Suppressor macrophage treated with lipopolysaccharide for 1 hour (primary cell): ENCODE measurements around the gene MRPS17.
"Not testable (repeated sequence)": the region's sequence is repeated elsewhere in the genome, so short reads cannot be mapped to it uniquely, and the experiment has no call there.

Experiments used
- DNase-seq, 3 donors: peaks; one replicate each; pipeline ENCODE4 v3.0.0-alpha.2; 2020 to 2022

The MRPS17 gene

DNA sequence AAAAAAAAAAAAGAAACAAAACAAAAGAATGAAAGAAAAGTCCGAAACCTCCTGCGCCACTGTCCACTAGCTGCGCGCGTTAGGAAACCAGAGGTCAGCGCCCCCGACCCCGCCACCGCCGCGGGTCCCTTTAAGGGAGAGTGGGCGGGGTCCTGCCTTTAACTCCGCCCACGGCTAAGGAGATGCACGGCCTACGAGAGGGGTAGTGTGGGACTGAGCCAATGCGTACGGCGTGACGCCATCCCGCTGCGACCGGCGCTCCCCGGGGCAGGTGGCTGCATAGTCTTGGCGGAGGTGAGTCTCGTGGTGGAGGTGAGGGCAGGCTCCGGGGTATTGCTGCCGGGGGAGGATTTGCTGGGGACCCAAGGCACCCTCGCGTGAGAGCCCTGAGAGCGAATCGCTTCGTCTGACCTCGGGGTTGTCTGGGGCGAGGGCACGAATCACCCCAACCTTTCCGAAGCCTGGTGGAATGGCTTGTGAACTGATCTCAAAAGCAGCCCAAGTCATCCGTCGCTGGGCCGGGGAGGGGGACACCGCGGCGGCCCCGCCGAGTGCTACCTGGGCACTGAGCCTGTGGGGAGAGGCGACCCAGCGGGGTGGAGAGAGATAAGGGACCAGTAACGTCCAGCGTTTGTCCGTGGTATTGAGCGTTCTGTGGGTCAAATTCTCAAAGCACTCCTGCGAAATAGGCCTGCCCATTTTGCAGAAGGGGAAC is at the start of gene MRPS17:
Gene MRPS17, plus strand, starts transcription at position 241 of the 715 bp plus-strand sequence. CDS start 1,319 bp downstream, outside the sequence.
- DNase-seq, result peak; percentile 94 to 95 (median 94)

DNA sequence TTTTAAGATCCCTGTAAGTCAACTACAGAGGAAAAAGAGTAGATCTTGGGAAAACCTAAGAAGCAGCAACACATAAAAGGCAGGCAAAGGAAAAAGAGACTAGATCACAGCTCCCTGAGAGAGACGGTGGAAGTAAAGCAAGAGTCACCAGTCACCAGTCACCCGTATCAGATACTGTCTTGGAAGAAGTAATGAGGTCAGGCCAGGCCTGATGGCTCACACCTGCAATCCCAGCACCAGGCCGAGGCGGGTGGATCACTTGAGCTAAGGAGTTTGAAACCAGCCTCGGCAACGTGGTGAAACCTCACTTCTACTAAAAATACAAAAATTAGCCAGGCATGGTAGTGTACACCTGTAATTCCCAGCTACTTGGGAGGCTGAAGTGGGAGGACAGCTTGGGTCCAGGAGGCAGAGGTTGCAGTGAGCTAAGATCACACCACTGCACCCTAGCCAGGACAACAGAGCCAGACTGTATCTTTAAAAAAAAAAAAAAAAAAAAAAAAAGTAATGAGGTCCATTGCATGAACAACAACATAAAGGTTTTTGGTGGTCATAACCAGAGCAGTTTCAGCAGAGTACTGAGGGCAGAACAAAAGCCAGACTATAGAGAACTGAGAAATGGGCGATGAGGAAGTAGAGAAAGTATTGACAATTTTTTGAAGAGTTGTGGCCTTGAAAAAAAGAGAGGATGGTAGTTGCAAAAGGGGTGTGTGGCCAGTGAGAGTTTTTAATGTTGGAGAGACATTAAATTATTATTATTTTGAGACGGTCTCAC is 47.5 kb upstream of the MRPS17 start:
- no peak for DNase-seq

DNA sequence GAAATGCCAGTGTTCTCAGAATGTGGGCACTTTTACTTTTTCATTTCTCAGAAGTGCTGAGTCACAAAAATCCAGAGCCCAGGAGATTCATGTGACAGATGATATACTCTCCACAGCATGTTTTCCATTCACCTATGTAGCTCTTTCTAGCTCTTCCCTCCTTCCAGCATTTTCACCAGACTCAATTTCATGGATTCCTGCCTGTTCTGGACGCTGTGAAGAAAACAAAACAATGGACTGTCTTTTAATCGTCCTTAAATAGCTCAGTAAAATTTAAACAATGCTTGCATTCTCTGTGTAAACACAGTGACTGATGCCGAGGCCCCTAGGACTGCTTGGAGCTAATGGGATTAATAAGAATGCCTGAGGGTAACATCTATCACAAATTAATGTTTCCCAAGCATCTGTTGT is 38.9 kb upstream of the MRPS17 start:
- no peak for DNase-seq

DNA sequence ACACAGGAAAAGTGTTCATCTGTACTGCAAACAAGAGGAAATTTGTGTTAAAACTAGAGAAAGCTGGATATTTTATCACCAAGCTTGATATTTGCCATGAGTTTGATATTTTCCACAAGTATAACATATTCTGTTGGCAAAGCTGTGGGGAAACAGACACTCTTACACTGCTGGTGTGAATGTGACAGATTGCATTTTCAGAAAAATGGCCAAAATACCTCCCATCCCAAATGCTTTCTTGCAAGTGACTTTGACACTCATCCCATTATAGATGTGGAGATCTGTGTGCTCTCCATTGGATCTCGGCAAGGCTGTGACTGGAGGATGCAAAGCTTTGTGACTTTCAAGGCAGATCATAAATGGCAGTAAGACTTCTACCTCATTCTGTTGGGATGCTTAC is 33.9 kb upstream of the MRPS17 start:
- DNase-seq, result no peak

DNA sequence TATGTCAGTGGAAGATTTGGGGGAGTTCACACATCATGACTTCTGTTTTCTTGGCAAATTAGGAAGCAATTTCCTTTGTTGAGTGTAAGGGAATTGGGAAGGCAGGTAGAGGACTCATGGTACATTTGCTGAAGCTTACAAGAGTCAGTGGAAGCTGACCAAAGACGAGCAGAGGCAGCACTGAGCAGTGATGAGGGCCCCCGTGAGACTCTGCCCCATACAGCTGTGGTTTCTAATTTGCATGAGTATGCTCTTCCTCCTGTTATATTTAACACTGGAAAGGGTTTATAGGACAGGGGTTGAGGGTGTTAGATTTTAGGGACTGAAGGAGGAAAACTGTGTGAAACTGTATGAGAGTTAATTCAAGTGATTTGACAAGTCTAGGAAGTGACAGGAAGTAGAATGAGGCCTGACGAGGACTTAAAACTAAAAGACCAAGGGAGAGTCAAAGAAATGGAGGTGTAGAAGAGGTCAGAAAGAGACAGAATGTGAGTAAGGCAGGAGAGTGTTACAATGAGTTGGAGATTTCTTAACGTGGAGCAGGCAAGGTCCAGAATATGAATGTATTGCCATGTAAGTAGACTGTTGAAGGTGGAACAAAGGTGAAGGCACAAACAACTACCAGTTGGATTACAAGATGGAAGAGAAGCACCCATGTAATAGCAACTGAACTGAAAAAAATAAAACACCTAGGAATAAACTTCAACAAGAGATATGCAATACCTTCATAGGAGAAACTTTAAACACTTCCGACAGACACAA is 23.5 kb upstream of the MRPS17 start:
- no peak for DNase-seq

DNA sequence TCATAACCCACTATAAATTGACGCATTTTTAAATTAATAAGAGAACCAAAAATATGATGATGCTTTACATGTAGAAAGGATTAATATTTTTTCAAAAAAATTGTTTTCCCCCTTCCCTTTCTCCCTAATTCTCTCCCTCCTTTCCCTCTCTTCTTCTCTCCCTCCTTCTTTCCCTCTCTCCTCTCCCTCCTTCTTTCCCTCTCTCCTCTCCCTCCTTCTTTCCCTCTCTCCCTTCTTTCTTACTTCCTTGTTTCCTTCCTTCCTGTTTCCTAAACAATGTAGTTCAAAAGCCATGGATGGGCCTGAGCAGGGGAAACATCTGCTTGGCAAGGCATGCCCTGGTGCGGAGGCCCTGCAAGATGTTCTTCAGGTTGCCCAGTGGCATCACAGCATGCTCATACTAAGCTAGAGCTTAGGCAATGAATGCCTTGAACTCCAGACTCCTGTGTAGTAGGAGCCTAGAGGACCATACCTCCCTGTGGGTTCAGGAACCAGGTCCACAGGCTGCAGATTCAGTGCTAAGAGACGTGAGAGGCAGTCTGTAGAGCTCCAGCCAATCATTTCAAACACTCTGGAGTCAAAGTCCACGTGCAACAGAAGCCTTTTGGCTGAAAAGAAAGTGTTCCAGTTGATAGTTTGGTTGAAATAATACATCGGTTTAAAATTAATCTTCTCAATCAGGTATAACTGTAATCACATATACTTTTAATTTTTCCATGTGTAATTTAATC is 20.1 kb upstream of the MRPS17 start:
- no peak for DNase-seq

DNA sequence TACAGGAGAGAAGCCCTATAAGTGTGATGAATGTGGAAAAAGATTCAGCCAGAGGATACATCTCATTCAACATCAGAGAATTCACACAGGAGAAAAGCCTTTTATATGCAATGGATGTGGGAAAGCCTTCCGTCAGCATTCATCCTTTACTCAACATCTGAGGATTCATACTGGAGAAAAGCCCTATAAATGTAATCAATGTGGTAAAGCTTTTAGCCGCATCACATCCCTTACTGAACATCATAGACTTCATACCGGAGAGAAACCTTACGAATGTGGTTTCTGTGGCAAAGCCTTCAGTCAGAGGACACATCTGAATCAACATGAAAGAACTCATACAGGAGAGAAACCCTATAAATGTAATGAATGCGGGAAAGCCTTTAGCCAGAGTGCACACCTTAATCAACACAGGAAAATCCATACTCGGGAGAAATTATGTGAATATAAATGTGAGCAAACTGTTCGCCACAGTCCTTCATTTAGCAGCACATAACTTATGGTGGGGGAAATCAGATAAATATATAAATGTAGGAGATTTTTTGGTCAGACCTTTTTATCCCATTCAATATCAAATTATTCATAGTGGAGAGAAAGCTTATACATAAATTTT is 12.1 kb upstream of the MRPS17 start:
- no peak for DNase-seq

DNA sequence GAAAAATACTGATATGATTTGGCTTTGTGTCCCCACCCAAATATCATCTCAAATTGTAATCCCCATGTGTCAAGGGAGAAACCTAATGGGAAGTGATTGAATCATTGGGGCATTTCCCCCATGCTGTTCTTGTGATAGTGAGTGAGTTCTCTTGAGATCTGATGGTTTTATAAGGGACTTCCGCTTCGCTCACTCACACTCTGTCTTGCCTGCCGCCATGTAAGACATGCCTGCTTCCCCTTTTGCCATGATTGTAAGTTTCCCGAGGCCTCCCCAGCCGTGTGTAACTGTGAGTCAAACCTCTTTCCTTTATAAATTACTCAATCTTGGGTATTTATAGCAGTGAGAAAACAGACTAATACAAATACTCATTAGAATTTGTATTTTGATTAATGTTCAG is 5.1 kb upstream of the MRPS17 start:
- DNase-seq, result peak; percentile 22 to 66 (median 45)

DNA sequence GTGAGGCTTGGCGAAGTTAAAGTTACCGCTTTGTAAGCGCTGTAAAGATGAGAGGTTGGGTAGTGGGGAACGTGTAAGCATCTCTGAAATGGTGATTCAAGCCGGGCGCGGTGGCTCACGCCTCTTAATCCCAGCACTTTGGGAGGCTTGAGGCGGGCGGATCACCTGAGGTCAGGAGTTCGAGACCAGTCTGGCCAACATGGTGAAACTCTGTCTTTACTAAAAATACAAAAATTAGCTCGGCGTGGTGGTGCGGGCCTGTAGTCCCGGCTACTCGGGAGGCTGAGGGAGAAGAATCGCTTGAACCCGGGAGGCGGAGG is 635 bp downstream of the MRPS17 start:
- DNase-seq, result not testable (repeated sequence)

DNA sequence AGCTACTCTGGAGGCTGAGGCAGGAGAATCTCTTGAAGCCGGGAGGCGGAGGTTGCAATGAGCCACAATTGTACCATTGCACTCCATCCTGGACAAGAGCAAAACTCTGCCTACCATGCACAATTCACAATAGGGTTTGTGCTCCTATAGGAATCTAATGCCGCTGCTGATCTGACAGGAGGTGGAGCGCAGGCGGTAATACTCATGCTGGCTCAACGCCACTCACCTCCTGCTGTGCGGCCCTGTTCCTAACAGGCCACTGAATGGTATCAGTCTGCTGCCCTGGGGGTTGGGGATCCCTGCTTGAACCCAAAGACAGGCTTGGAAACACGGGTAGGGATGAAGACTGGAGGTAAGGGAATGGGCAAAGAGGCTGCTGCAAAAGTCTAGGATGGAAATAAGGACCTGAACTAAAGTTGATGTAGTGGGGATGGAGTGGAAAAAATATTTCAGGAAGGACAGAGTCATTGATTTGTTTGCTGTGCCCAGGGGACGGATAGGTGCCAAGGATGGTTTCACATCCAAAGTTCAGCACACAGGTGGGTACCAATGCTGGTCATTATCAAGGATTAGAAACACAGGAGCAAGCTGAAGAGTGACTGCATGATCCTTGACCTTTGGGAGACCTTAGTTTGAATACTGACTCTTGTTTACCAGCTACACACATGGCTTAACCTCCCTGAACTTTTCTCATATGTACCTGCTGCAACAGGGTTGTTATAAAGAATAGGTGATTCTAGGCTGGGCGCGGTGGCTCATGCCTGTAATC is 2.2 kb downstream of the MRPS17 start:
- no peak for DNase-seq

DNA sequence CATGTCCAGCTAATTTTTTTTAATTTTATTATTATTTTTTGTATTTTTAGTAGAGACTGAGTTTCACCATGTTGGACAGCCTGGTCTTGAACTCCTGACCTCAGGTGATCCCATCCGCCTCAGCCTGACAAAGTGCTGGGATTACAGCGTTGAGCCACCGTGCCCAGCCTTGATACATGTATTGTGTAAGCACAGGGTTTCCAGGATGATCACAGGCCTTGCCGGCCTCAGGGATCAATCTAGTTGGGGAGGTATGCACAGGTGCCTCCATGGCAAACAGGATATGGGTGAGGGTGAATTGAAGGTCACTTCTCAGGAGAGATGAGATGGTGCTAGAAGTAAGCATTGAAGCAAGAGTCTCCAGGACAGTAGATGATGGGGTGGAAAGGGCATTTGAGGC is 5.5 kb downstream of the MRPS17 start:
- no peak for DNase-seq

DNA sequence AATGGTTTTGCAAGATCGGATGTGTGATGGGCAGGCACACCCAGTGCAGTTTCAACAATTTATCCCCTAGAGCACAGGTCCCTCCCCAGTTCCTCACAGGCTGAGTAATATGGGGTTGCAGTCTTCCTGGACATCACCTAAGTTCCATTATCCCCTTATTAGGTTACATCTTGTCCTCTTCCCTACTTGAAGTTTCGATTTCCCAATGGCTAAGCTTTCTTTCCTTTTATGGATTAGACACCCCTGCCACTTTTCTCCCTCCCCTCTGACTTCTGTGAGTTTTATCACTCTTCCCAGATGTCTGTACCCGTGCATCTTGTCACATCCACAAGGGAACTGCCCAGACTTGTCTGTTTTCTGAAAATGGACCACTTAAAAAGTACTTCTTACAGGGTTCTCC is 10.3 kb downstream of the MRPS17 start:
- no peak for DNase-seq

DNA sequence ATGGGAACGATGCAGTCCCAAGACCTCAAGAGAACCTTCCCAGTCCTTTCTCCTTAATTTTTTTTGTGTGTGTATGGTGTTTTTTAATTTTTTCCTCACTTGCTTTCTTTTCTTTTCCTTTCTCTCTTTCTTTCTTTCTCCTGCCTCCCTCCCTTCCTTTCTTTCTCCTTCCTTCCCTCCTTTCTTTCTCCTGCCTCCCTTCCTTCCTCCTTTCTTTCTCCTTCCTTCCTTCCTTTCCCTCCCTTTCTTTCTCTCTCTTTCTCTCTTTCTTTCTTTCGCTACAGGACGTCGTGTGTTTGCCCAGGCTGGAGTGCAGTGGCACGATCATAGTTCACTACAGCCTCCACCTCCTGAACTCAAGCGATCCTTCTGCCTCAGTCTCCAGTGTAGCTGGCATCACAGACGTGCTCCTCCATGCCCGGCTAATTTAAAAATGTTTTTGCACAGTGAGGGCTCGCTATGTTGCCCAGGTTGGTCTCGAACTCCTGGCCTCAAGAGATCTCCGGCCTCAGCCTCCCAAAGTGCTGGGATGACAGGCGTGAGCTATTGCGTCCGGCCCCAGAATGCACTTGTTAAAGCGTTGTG is 12.0 kb downstream of the MRPS17 start:
- DNase-seq, result no peak

DNA sequence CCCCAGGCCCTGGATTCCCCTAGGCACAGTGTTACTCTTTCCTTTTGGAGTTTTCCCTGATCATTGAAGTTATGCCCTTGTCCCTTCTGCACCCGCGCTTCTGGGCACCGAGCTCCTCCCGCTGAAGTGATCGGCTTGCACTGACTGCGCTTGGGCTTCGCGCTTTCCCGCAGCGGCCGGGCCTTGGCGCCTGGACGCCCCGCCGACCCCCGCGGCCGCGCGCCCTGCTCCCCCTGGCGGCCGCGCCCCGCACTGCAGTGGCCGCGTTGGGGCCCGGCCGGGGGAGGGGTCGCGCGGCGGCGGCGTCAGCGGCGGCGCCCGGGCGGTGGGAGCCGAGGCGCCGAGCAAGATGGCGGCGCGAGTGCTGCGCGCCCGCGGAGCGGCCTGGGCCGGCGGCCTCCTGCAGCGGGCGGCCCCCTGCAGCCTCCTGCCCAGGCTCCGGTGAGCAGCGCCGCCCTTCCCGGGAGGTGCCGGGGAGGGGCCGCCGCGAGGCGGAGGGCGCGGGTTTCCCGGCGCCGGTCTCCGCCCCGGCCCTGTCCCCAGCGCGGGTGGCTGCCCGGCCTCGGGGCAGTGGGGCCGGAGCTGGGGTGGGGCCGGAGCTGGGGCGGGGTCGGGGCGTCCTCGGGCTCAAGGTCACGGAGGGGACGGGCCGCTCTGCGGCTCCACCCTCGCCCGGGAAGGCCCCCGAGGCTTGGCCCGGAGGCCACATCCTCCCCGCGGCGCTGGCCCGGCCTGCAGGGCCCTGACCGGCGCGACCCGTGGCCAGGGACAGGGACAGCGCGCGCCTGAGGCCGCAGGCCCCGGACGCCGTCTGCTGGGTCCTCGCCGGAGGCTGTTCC is 12.8 kb downstream of the MRPS17 start, which contains the start of gene NIPSNAP2:
Gene NIPSNAP2, plus strand, starts transcription at position 325 of the 839 bp plus-strand sequence. Its CDS starts 25 bp downstream, at position 350.
- DNase-seq, result peak; percentile 92 to 98 (median 96)

DNA sequence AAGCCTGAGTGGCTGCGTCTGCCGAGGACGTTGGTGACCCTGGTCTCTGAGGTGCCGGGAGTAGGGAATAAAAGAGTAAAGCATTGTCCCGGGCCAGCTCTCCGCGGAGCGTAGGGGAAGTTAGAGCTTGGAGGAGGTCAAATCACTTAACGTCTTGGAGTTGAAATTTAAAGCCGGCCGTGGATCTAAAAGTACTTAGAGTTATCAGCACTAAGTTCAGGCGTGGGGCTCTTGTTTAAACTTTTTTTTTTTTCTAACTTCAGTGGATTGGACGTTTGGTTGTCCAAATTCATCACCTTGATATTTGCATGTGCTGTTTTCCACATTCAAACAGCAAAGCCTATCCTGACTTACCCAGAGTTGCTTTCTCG is 13.4 kb downstream of the MRPS17 start:
- DNase-seq, result no peak

DNA sequence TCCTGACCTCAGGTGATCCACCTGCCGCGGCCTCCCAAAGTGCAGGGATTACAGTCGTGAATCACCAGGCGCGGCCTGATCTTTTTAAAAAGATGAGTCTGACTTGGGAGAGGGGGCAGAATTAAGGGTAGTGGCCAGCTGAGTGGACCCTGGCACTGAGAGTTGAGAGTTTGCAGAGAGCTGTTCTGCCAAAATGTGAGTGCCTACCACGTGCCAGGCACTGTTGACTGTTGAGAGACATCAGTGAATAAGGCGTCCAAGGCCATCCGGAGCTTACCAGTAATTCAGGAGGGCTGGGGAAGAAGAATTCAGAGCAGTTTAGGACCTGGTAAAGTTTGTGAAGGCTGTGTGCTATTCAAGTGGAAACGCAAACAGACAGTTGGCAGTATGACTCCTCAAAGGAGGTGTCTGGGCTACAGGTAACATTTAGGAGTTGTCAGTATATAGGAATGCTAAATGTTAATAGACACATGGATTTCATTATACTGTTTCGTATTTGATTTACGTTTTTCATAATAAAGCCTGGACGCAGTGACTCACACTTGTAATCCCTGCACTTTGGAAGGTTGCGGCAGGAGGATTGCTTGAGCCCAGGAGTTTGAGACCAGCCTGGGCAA is 14.2 kb downstream of the MRPS17 start:
- DNase-seq, result no peak

DNA sequence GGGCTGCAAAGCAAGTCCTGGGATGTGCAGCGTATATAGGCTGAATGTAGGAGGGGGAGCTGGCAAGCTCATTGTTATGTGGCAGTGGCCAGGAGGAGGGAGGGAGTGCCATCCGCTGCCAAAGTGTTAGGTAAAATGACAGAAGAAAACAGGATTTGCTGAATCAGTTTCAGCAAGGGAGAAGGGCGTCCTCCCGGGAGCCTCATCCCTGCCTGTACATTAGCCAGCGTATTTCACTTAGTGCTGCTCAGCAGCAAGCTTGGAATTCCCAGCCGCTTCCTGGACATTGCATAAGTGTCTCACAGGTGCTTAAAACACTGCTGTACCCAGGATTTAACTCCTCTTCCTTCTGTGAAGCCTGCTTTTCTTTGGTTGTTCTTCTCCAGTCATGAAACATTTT is 15.2 kb downstream of the MRPS17 start:
- no peak for DNase-seq

DNA sequence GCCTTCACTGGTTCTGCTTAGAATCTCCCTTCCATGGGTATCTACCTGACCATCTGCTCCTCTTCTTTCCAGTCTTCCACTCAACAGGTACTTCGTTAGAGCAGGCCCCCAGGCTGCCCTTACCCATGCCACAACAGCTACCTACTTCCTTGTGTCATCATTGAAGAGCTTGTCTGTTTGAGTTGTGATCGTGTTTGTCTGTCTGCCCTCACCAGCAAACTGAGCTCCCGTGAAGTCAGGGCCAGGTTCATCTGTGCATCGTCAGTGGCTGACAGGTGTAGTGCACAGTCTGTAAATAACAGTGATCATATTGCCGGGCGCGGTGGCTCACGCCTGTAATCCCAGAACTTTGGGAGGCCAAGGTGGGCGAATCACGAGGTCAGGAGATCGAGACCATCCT is 17.7 kb downstream of the MRPS17 start:
- DNase-seq, result no peak

DNA sequence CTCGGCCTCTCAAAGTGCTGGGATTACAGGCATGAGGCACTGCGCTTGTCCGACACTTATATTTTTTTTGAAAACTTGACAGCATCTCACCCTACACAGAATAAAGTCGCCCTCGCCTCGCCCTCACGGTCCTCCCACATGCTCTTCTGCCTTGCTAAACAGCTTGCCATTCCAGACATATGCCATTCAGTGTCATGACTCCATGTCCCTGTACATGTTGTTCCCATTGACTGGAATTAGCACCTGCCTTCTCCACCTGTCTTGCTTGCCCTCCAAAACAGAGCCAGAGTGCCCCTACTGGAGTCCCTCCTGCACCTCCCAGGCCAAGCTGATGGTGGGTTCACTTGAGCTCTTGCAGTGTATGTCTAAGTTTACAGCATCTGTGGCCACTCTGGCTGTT is 18.9 kb downstream of the MRPS17 start:
- DNase-seq, result no peak

DNA sequence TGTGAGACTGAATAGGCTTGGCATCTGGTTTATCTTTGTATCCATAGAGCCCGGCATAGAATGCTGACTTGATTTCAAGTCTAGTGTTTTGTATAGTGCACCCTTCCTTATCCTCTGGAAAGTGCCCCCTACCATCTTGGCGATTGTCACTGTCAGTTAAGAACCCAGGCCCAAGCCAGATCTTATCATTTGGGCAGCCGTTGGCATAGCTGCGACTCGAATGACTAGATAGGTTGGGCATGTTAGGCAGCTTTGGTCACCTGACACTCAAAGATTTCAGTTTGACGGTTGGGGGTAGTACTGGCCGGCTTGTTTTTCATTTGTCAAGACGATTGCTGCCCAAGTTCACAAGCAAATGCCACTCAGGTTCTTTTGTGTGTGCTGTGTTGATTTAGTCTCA is 19.3 kb downstream of the MRPS17 start:
- no peak for DNase-seq
